HUES48 (cell line): ENCODE results near the gene PCDHA1.
A peak's percentile ranks its signal among the peaks of the same experiment; 100 is the strongest.

Source experiments
- H3K27ac ChIP-seq: one replicate; pipeline ENCODE4 v1.7.0; 2013; ENCODE audit warnings: low read depth, low read length, inconsistent platforms
- H3K27me3 ChIP-seq: 2 replicates; pipeline ENCODE4 v1.6.1; 2013; ENCODE audit warnings: mild to moderate bottlenecking, low read length; ENCODE audit not compliant: control insufficient read depth, insufficient read depth
- H3K36me3 ChIP-seq: 2 replicates; pipeline ENCODE4 v1.6.1; 2013; ENCODE audit warnings: low read length; ENCODE audit not compliant: control insufficient read depth, insufficient read depth
- H3K4me1 ChIP-seq: 2 replicates; pipeline ENCODE4 v1.6.1; 2013; ENCODE audit warnings: mild to moderate bottlenecking, low read length; ENCODE audit not compliant: control insufficient read depth, insufficient read depth
- H3K4me3 ChIP-seq: 2 replicates; pipeline ENCODE4 v1.5.1; 2013; ENCODE audit warnings: mild to moderate bottlenecking, low read depth, low read length
- H3K9ac ChIP-seq: 2 replicates; pipeline ENCODE4 v1.6.1; 2013; ENCODE audit warnings: mild to moderate bottlenecking, low read depth, low read length, moderate library complexity
- H3K9me3 ChIP-seq: 2 replicates; pipeline ENCODE4 v1.6.1; 2013; ENCODE audit warnings: low read length; ENCODE audit not compliant: control insufficient read depth, insufficient read depth

Gene PCDHA1

GRCh38 chr5:141040093-141040770, 254.3 kb downstream of the PCDHA1 start:
- peak overlapping the region; percentile 97 for H3K9ac ChIP-seq
- H3K4me1 ChIP-seq = peaks cover 21% of the 10 kb centered on the region
- peak overlapping the region; percentile 83 for H3K27ac ChIP-seq
- 0 out of 2 replicates have a peak, but pooled peaks cover 2% of the 10 kb centered on the region for H3K27me3 ChIP-seq
- H3K4me3 ChIP-seq = peak overlapping the region; percentile 71
- no peaks in the 10 kb centered on the region for H3K36me3 ChIP-seq
- H3K9me3 ChIP-seq = no peaks in the 10 kb centered on the region

GRCh38 chr5:141040771-141041426, 255.0 kb downstream of the PCDHA1 start:
- peak overlapping the region; percentile 83 for H3K27ac ChIP-seq
- H3K27me3 ChIP-seq = peaks cover 5% of the 10 kb centered on the region; the same call in 1 of the 2 replicates
- peak overlapping the region; percentile 97 for H3K9ac ChIP-seq

GRCh38 chr5:141041427-141041785, 255.5 kb downstream of the PCDHA1 start:
- Histone ChIP-seq H3K9me3 (no peaks in the 10 kb centered on the region), H3K4me1 (peaks cover 21% of the 10 kb centered on the region), H3K9ac (no peak overlapping the region), H3K4me3 (no peak overlapping the region), H3K27me3 (peaks cover 5% of the 10 kb centered on the region; the same call in 1 of the 2 replicates), H3K36me3 (no peaks in the 10 kb centered on the region), H3K27ac (no peak overlapping the region)

More at GRCh38 chr5:141040771-141041426, 255.0 kb downstream of the PCDHA1 start:
- Histone ChIP-seq H3K36me3 (no peaks in the 10 kb centered on the region), H3K9me3 (no peaks in the 10 kb centered on the region), H3K4me1 (peaks cover 21% of the 10 kb centered on the region), H3K4me3 (peak overlapping the region; percentile 71)

- Histone ChIP-seq H3K27me3 (peaks cover 11% of the 10 kb centered on the region), H3K9ac (no peak overlapping the region), H3K36me3 (no peaks in the 10 kb centered on the region), H3K4me3 (no peak overlapping the region), H3K9me3 (no peaks in the 10 kb centered on the region), H3K4me1 (peaks cover 21% of the 10 kb centered on the region), H3K27ac (no peak overlapping the region)
These were observed 256.6 kb downstream of the PCDHA1 start for GRCh38 chr5:141042555-141042954.

- Histone ChIP-seq H3K4me3 (peak within 1 kb of the TSS; percentile 76), H3K9me3 (no peaks in the 10 kb centered on the region), H3K27ac (peak within 1 kb of the TSS; percentile 39), H3K4me1 (peaks cover 8% of the 10 kb centered on the region; the same call in 1 of the 2 replicates), H3K36me3 (no peaks in the 10 kb centered on the region), H3K9ac (no peak within 1 kb of the TSS), H3K27me3 (peaks cover 43% of the 10 kb centered on the region)
These were observed 264.9 kb downstream of the PCDHA1 start, which contains the start of gene PCDHB1 for GRCh38 chr5:141050622-141051520. TSS of gene PCDHB1 (plus strand) at chr5:141051374. CDS start at chr5:141051471, 97 bp downstream.

GRCh38 chr5:141051521-141051866, 265.6 kb downstream of the PCDHA1 start:
- Histone ChIP-seq H3K27ac (peak overlapping the region; percentile 39), H3K4me3 (peak overlapping the region; percentile 76), H3K27me3 (peaks cover 41% of the 10 kb centered on the region), H3K9me3 (no peaks in the 10 kb centered on the region), H3K36me3 (no peaks in the 10 kb centered on the region), H3K9ac (no peak overlapping the region), H3K4me1 (peaks cover 8% of the 10 kb centered on the region; the same call in 1 of the 2 replicates)
